H1 (cell line): Measurements from ENCODE around the gene PTX4. TPM values are rescaled to one million over a fixed set of nuclear protein-coding genes. Genes with fewer than 3 reads are reported as not detected.

Experiments
- CHD7 ChIP-seq: fragments of 300-600 bp; sonication (generic); IDR thresholded peaks from 2 replicates; pipeline ENCODE4 v1.7.1; 2012; ENCODE audit warnings: low read length, moderate library complexity, mild to moderate bottlenecking, inconsistent platforms; ENCODE audit not compliant: insufficient replicate concordance
- HDAC6 ChIP-seq: IDR thresholded peaks from one replicate; pipeline ENCODE4 v1.7.1; 2012; ENCODE audit warnings: low read depth, mild to moderate bottlenecking, inconsistent platforms, low read length, moderate library complexity
- SIN3A ChIP-seq, 2 experiments: IDR thresholded peaks in 1 of 2; conservative IDR thresholded peaks in 1 of 2; 2 replicates each; pipeline ENCODE4 v1.6.1; 2011 to 2012; ENCODE audit warnings: low read length in 2 of 2, improper control_type of control experiment in 1 of 2, low read depth in 1 of 2, mild to moderate bottlenecking in 1 of 2
- SIX5 ChIP-seq: IDR thresholded peaks from 2 replicates; pipeline ENCODE4 v1.6.1; 2011; ENCODE audit warnings: mild to moderate bottlenecking, low read depth, low read length
- TAF7 ChIP-seq: optimal IDR thresholded peaks from 2 replicates; pipeline ENCODE3; 2011; ENCODE audit warnings: low read depth, mild to moderate bottlenecking, inconsistent platforms, low read length, moderate library complexity, borderline replicate concordance
- USF2 ChIP-seq: IDR thresholded peaks from 2 replicates; pipeline ENCODE4 v1.6.1; 2011; ENCODE audit warnings: low read length, improper control_type of control experiment
- polyA plus RNA-seq, 7 experiments: library from polyadenylated mRNA; depleted of rRNA in 3 of 7; stranded (reverse) in 5 of 7; unstranded in 2 of 7; fragments of >200 nt in 5 of 7; fragments of 200-250 nt in 2 of 7; gene quantifications; 1 replicate in 5 of 7; 2 replicates in 1 of 7; 4 replicates in 1 of 7; pipeline versions ENCODE4 v1.2.1 to v1.2.3, GENCODE V29; 2011 to 2013; ENCODE audit warnings: missing spikeins in 2 of 7, mixed read lengths in 2 of 7
- total RNA-seq: library from RNA; stranded (reverse); fragmentation: NEBNext Ultra II Directional; extraction: Animal tissue kit (Norgen Biotek cat#: 25700); gene quantifications from 2 replicates; pipeline ENCODE4 v1.2.1, GENCODE V29; 2021

PTX4 gene
- total and polyA plus RNA-seq, 2 of the 8 experiments (the other 6 are each of a cell fraction or from before 2014, with no cell fraction given), result not detected

DNA sequence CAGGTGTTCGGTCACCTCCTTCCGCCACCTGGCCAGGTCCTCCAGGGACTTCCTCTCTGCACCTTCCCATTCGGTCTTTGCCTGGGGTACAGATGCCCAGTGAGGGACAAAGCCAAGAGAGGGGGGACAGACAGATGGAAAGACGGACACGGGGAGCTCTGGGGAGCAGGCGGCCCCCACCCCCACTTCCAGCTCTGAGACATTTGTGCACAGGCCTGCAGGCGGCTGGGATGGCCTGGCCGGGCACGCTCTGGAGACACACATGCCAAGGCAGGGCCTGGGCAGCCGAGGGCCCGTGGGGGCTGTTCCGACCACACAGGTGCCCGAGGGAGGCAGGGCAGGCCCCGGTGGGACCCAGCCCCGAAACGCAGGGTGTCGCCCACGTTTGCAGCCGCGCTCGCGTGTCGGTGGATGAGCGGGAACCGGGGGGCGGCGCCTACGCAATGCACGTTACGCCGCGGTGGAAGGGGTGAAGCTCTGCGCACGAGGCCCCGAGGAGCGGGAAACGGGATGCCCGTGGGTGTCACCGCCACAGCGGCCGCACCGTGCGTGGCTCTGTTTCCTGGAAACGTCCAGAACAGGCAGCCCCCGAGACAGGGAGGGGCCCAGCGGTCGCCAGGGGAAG, 51.9 kb downstream of the PTX4 start (continued):
- TF ChIP-seq CHD7 (no peak), SIN3A (conservative IDR thresholded peaks at IDR 0.05 in 1 of 2, IDR thresholded peaks at IDR 0.05 in 1 of 2; ENCODE audit: low read depth in 1 of 2, low read length in 2 of 2) (no peak), SIX5 (no peak), TAF7 (no peak), USF2 (no peak), HDAC6 (no peak)
- TF ChIP-seq, all 59 proteins: peak for 0
